CD4-positive, alpha-beta T cell treated with Interferon gamma for 1 hour (primary cell): ENCODE results near the gene SDF4.
A peak's percentile ranks its signal among the peaks of the same experiment; 100 is the strongest.

Experiments
- DNase-seq: peaks from one replicate; pipeline ENCODE4 v3.0.0-alpha.2; 2020

Gene SDF4

DNA sequence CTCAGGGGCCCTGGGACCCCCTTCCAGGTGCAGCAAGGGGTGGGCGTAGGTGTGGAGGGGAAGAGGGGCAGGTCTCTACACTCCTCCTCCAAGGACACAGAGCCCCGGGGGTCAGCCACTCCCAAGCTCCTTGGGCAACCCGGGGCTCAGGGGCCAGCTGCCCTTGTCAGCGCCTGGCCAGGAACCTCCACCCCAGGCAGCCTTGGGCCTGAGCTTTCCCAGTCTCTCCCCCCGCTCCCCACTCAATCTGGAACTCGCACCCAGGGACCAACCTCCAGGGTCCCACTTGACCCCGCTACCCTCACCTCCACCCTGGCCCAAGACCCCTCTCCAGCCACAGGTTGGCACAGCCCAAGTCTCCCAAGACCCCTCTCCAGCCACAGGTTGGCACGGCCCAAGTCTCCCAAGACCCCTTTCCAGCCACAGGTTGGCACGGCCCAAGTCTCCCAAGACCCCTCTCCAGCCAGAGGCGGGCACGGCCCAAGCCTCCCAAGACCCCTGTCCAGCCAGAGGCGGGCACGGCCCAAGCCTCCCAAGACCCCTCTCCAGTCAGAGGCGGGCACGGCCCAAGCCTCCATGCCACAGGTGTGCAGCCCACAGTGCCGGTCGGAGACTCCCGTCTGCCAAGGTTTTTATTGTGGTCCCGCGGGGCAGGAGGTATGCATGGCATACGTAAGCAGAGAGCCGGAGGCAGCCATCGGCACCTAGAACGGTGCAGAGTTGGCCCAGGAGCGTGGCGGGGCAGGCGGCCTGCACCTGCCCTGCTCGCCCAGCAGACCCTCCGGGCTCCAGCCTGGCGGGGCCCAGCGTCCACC is 20.9 kb downstream of the SDF4 start:
- DNase-seq: no peak

DNA sequence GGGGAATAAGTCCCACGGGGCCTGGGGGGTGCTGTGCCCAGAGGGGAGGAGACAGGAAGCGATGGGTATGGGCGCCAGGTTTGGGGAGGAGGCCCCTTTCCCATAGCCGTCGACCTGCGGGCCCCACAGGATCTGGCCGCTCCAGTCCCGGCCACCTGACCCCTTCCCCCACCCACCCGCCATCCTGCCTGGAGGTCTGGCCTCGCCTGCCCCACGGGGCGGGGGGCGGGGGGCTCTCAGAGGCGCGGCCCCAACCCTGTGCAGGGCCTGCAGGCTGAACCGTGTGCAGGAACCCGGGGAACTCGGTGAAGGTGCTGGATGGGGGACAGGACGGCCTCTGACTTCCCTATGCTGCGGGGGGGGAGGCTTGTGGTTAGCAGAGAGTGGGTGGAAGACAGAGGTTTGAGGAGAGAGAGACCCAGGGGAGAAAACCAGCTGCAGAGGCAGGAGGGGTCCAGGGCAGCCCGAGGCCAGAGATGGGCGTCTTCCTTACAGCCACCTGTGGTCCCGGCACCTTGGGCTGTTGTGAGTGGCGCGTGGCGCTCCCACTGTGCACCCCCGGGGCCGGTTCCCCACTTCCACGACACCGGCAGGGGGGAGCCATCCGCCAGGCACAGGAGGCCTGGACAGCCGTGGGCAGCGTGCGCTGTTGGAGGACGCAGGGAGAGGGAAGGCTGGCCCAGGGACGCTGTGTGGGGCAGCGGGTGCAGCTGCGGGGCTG is 22.9 kb downstream of the SDF4 start:
- DNase-seq: peak; percentile 40

DNA sequence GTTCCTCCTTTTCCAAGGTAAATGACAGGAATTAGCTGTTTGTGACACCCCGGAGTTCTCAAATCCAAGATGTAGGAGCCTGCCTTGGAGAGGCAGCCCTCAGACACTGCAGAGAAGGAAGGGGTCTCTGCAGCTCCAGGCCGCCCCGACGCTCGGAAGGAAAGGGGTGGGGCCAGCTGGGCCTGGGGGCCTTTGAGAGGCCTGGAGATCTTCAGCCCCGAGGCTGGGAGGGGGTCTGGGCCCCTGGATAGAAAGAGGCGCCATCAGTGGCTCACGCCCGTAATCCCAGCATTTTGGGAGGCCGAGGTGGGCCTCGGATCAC is 24.3 kb downstream of the SDF4 start:
- no peak for DNase-seq

DNA sequence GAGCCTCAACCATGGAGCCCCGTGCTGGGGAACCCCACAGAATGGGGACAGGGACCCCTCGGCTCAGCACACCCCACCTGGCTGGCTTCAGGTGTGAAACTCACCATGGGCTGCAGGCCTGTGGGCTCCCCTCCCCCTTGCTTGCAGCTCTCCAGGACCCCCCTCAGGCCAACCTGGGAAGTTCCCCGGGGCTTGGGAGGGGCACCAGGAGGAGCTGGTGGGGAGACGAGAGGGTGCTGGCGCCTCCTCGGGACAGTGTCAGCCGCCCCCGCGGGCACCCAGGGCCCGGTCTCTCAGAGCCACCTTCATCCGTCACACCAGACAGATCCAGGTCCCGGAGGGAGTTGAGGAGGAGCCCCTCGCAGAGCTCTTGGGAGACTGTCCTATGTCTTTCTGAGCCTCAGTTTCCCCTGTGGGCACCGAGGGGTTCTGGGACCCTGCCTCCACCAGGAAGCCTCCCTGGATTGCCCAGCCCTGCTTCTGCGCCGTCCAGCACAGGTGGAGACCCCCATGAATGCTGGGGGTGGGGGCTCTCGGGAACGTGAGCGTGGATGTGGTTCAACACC is 24.8 kb downstream of the SDF4 start:
- DNase-seq: no peak

DNA sequence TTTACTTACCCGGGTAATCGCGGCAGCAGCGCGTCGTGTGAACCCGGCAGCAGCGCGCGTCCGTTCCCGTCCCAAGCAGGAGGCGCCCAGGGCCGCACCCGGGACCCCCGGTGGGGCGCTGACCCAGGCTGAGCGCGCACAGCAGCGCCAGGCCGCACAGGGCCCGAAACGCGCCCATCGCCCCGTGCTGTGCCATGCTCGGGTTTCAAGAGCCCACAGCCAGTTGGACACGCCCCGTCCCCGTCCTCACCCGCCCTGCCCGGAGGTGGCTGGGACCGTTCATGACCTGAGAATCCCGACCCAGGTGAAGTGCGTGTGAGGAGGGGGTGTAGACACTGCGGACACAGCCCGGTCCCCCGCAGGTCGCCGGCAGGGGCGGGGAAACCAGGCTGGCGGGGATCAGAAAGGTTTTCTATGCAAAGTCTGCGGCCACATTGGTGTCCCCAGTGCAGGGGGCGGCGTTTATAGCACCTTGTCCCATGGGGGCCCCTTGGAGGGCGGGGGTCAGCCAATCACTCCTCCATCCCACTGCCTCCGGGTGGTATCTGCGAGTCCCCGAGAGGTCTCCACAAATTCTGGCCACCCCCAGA is 25.3 kb downstream of the SDF4 start, which contains the start of gene TNFRSF18:
Gene TNFRSF18 (minus strand): TSS at position 217 of the 590 bp plus-strand sequence. CDS start 21 bp downstream, at position 196.
- DNase-seq: peak; percentile 39

DNA sequence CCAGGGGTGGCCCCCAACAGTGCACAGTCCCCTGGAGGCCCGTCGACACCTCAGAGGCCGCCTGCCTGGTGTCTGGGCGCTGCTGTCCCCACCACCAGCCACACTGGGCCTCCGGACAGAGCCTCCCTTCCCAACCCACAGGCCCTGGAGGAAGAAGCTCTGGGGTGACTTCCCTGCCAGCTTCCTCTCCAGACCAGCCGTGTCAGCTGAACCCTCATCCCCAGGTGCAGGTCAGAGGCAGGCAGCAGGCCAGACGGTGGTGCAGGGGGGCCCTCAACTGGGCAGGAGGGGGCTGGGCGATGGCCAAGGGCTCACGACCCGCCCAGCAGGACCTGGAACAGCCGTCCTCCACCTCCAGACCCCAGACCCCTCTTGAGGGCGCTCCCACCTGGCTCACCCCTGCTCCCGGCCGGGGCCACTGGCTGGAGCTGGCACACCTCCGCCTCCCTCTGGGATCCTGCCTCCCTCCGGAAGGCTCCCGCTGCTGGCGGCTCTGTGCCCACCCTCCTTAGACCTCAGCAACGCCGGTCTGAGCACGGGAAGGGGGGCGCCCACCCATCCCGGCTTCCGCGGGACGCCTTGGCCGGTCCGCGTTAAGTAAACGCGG is 25.9 kb downstream of the SDF4 start:
- no peak for DNase-seq

DNA sequence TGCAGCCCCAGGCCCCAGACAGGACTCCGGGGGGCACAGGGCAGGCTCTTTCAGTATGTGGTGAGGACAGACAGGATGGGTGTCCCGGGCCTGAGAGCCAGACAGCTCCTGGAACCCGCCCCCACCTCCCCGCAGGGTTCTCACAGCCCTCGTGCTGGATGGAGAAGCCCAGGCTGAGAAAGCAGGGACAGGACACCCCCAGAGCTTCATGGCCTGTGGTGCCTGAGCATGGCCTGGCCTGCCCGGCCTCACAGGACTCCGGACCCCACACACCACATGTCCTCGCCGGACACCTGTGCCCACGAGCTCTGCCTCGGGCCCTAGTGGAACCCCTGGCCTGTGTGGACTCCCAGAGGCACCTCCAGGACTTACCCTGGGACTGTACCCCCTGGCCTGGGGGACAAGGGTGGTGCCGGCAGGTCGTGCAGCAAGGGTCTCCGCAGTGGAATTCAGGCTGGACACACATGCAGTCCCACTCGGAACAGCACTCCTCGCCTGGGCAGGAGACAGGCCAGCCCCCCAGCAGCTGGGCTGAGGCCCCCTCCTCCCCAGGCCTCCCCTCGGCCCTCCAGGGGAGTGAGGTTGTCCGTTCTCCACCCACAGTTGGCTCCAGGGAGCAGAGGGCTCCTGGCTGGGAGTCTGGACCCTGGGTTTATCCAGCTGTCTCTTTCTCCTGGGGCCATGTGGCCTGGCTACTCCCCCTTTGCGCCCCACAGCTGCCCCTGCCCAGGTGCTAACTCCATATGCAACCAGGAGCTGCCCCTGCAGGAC is 26.6 kb downstream of the SDF4 start:
- DNase-seq: no peak

DNA sequence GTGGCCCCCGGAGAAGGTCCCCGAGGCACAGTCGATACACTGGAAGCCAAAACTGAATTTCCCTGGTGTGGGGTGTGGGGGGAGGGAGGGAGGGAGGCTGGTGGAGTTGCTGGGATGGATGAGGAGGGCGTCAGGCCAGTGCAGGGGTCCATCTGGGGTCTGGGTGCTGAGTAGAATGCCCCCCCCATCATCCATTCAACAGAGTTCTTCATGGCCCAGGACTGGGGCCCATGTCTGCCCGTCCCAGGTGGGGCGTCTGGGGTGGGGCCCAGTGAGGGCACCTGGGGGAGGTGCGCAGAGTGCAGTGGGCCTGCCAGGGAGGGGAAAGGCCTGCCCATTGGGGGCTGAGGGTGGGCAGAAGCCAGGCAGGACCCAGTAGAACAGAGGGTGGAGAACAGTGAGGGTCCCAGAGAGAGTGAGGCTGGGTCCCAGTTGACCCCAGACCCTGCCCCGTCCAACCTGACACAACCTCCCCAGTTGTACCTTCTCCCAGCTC is 27.3 kb downstream of the SDF4 start:
- DNase-seq: no peak

DNA sequence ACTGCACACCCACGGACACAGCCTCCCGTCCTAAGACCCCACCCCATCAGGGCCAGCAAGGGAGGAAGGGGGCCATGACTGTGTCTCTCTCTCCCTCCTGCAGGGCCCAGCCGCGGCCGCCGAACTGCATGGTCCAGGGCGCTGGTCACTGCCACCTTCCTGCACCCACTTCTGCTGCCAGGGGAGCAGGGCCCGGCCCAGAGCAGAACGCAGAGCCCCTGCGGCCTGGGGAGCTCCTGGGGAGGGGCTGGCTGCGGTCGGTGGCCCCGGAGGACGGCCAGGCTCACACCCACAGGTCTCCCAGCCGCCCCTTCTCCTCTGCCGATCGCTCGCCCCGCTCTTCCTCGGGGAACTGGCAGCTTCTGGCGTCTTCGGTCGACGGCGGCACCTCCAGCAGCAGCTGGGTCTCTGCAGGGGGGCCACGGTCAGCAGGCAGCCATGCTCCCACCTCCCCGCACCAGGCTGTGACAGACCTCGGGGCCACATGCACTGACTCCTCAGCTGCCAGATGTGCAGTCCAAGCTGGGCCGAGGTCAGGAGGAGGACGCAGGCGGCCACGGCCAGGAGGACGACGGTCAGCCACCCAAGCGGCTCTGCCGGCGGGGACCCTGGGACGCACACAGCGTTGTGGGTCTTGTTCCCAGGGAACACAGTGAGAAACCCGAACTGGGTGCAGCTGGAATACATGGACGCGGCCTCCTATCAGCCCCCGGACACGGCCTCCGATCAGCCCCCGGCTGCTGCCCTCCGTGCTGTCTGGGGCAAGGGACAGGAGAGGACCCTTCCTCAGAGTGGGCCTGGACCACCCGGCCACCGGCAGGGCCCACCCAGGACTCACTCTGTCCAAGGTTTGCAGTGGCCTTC is 28.0 kb downstream of the SDF4 start:
- DNase-seq: no peak

DNA sequence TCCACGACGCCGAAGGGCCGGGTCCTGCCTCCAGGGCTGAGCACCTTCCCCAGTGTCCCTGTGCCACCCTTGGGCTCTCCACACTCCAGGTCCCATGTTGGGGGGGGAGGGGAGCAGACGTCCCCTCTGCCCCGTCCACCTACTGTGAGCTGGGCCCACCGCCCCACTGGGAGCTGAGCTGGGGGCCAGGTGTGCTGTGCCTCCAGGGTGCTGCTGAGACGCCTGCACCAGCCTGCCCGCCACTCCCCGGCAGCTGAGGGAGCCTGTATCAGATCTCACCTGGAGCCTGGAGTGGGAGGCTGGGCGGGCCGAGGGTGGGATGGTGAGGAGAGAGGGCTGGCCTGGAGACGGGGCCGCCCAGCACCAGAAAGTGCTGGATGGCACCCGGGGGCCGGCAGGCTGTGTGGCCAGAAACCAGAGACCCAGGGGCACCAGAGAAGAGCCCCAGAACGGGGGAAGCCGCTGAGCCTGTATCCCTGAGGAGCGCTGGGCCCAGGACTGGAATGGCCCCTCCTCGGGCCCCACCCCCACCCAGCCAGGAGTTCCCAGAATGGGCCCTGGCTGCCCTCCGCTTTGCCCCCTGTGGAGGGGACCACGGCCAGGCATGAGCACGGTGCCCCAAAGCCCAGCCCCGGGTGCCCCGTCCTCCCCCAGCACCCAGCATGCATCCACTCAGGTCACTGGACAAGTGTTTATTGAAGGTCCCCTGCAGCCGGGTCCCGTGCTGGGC is 28.8 kb downstream of the SDF4 start:
- DNase-seq: no peak

DNA sequence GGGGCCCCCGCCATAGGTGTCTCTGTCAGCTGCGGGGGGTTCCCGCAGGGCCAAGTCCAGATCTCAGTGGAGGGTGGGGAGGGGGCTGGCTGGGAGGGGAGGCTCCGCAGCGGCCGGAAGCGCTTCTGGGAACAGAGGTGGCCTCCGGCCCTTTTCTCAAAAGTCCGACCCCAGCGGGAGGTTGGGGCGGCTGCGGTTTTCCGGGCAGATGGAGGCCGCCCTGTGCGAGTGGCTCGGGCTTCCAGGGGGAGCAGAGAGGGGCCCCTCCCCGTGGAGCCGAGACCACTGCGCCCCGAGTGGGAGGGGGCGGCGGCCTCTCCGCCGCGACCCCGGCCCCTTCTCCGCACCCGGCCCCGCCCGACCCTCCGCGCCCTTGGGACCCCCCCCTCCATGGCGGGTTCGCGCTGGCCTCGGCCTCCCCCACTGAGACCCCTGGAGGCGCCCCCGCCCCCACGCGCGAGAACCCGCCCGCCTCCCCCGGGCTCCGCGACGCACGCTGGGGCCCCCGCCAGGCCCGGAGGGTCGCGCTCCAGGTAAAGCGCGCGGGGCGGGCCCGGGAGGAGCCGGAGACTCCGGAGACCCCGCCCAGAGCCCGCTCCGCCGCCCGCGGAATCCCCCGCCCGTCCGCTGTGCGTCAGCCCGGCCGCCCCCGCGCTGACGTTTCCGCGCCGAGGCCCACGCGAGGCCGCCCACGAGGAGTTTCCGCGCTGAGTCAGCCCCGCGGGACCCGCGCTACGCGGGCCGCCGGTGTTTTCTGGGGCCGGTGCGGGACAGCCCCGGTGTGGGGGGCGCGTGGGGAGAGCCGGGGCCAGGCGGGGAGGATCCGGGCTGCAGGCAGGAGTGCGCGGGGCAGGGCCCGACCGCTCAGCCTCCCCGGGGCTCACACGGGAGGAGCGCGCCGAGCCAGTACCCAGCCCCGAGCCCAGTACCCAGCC is 30.7 kb downstream of the SDF4 start:
- DNase-seq: peak; percentile 89

DNA sequence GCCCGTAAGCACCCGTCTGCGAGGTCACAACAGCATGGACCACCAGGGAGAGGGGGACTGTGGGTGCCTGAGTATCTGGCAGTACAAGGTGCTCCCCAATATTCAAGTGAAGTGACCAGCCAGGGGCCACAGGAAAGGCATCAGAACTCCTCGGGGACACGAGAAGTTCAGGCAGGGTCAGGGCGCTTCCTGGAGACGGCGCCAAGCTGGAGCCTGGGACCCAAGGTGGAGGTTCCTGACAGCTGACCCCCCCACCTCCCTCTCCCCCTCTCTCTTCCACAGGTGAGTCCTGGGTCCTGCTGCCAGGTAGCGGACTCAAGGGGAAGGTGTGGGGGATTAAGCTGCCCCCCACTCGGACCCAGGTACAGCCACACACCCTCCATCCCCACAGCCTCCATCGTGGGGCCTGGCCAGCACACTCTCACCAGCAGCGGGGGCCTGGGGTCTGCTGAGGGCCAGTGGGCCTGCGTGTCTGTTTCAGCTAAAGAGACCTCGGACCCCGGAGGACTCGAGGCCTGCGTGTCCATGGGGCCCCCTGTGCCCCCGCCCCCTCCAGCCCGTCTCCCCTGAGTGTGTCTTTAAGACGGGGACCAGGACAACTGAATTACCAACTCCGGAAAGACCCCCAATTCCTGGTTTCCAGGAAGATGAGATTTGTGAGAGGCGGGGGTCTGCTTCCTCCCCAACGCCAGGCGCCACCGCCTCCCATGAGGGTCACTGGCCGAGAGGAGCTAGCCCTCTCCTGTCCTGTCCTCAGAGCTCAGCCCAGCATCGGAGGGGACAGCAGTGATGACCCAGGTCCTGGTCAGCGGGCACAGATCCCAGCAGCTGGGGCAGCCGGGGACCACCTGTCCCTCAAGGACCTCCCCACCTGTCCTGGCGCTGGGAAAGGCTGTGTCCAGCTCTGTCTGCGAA is 31.6 kb downstream of the SDF4 start:
- DNase-seq: no peak

DNA sequence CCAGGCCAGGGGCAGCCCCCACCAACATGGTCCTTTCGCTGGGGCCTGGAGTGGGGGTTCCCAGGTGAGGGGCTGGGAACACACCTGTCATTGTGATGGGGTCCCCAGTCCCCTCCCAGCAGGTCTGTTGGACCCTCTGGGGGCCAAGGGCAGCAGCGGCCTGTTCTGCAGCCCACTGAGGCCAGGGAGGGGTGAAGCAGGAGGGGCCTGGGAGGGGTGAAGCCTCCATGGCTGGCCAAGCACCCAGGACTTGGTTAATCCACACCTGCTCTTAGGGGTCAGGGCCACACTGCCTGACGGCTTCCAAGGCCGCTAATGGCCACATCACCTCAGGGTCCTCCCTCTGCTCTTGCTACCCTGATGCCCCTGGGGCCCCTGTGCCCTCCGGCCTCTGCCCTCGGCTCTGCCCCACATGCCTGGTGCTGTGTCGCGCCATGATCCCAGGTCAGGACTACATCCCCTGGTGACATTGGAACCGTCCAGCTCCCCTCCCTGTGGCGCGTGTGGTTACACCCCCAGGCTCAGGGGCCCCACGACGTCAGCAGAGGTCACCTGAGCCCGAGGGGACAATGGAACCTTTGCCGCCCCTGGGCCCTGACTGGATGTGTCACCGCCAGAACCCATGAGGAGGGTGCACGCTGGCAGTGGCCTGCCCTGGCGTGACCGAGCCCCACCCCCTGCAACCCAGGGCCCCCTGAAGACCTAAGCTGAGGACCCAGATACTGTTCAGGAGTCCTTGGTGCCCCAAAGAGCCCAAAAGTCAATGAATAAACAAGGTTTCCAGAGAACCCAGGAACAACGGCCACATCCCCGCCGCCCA is 32.5 kb downstream of the SDF4 start:
- DNase-seq: no peak

DNA sequence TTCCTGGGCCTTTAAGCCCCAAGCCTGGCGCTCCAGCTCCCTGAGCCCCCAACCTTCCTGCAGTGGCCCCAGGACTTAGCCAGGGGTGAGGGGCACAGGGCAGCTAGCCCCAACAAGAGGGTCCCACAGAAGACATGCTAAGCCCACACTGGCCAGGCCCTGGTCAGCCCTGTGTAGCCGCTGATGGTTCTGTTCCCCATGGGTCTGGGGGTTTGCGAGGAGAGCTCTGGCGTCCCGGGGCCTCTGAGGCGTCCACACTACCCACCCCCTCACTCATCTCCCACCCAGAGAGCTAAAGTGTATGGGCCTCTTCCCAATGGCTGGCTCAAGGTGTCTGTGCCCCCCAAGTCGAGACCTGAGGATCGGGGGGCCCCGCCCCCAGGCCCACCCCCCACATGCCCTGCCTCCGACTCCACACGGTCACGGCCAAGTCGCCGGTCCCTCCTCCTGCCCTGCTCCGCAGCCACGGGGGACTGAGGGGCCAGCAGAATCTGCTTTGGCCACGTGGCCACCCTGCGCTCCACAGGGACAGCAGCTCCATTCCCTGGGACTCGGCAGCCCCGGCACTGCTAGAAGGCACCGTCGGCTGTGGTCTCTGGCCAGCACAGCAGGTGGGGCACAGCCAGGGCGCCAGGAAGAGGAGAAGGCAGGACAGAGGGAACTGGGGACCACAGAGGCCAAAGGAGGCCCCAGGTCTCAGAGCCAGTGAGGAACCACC is 33.2 kb downstream of the SDF4 start:
- no peak for DNase-seq

DNA sequence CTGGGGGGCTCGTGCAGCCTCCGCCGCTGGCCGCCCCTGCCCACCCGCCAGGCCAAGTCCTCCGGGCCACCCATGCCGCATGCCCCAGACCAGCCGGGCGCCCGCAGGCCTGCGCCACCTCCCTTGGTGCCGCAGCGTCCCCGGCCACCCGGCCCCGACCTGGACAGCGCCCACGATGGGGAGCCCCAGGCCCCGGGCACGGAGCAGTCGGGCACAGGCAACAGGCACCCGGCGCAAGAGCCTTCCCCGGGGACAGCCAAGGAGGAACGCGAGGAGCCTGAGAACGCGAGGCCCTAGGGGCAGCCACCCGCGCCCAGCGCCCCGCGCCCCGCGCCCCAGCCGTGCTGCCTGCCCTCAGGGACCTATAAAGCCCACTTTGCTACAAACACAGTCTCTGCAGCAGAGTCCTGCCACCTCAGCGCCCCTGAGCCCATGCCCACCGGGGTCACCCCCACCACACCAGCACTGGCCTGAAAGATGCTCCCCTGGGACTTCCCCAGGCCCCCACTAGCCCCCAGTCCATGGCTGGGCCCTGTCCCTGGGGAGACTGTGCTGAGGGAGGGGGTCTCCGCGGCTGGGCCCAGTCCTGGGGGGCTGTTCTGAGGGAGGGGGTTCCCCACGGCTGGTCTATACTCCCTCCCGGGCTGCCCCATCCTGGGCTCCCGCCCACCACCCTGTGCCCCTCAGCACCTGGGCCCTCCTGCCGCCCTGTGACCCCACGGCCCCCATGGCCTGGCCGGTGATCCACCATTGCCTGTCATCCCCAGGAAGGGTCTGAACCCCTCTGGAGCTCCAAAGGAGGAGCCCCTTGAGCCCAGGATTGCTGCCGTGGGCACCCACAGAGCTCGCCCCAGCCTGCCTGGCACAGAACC is 34.0 kb downstream of the SDF4 start:
- no peak for DNase-seq

DNA sequence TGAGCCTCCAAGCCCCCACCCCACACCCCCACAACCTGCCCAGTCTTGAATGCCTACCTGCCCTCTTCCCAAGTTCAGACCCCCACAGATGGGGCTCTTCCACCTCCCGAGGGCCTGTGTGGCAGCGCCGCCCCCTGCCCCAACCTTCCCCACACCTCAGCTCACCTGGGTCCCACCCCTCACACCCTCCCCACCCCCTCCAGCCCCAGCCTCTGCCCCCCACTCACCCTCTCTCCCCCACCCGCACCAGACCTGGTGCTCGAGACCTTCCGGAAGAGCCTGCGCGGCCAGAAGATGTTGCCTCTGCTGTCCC is 34.7 kb downstream of the SDF4 start:
- DNase-seq: no peak
